KBM-7 (cell line): Measurements from ENCODE around the gene STAC2.
"Not testable (repeated sequence)": the region's sequence is repeated elsewhere in the genome, so short reads cannot be mapped to it uniquely, and the experiment has no call there.

Source experiments
- DNase-seq: peaks from one replicate; pipeline ENCODE4 v3.0.0-alpha.2; 2015
- in situ Hi-C: fragments of 300-500 bp; cut with MboI; formaldehyde crosslinking; loops from 2 replicates; pipeline ENCODE4 v1.14.3; 2020; ENCODE audit warnings: low sequenced_read_pairs, low pct_unique_long_range_greater_than_20kb, mixed read lengths

STAC2 gene, protein sequence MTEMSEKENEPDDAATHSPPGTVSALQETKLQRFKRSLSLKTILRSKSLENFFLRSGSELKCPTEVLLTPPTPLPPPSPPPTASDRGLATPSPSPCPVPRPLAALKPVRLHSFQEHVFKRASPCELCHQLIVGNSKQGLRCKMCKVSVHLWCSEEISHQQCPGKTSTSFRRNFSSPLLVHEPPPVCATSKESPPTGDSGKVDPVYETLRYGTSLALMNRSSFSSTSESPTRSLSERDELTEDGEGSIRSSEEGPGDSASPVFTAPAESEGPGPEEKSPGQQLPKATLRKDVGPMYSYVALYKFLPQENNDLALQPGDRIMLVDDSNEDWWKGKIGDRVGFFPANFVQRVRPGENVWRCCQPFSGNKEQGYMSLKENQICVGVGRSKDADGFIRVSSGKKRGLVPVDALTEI

DNA sequence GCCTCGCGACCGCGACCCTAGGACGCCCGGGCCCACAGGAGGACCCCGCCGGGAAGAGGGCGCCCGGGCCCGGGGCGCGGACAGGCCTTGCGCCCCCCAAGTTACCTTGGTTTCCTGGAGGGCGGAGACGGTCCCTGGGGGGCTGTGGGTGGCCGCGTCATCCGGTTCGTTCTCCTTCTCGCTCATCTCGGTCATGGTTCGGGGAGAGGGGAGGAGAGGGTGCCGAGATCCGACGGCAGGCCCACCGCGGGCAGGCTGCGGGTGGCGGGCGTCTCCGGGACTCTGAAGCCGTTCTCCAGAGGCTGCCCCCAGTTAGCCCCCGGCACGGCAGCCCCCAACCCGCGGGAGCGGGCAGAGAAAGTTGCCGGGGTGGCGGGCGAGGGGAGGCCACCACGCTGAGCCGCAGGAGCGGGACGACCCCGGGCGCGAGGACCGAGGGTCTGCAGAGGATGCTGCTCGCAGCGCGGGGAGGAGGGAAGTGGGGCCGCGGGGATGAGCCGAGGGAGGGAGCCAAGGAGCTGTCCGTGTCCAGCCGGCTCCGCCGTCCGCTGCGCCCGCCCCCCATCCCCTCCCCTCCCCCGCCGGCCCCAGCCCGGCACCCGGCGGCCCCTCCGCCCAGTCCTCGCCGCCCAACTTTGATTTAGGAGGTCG lies at the start of gene STAC2:
Gene STAC2 (minus strand): TSS at position 638 of the 651 bp plus-strand sequence. CDS start 443 bp downstream, at position 195.
- in situ Hi-C loops: no loop called here
- no peak for DNase-seq

DNA sequence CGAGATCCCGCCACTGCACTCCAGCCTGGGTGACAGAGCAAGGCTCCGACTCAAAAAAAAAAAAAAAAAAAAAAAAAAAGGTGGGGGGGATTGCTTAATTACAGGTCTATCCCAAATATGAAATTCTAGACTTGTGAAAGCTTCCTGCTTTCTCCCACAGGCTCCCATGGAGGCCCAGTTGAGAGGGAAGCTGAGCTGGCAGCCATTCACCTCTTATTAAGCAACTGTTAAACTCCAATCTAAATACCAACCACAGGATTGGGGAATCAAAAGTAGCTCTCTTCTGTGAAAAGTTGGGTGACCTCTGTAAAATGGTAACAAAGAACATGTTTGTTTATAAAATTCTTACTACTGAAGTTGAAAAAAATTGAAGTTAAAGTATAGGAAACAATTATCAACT lies 45.8 kb upstream of the STAC2 start:
- in situ Hi-C loops: no loop called here
- no peak for DNase-seq

DNA sequence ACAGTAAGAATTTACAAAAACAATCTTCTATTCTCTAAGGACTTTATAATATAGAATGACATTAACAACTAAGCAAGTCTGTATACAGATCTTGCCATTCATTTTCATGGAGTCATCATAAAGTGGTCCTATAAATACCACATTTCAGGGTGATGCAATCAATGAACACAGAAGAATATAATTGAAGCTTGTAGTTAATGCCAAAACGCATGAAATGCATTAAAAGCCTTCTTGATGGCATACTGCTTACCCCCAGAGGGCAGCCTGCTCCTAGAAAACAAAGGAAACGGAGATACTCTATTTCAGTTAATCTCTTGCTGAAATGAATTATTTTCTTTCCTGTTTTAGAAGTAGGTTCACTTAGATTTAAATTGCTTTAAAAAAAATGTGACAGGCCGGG lies 45.2 kb upstream of the STAC2 start:
- in situ Hi-C loops: no loop called here
- DNase-seq: peak; percentile 43

DNA sequence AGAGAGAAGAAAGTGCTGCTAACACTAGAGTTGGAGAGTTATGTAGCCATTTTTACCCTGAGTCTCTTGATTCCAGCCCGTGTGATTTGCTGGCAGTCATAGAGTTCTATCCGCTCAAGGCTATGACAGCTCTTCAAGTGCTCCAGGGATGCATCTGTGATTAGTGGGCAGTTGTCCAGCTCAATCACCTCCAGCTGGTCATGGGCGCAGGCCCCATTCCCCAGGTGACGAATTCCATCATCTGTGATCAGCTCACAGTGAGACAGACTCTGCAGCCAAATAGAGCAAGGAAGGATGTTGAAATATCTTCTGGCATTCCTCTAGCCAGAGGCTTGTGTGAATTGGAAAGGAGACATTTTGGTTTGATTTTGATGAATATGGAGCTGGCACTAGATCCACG lies 38.4 kb upstream of the STAC2 start:
- in situ Hi-C loops: no loop called here
- no peak for DNase-seq

DNA sequence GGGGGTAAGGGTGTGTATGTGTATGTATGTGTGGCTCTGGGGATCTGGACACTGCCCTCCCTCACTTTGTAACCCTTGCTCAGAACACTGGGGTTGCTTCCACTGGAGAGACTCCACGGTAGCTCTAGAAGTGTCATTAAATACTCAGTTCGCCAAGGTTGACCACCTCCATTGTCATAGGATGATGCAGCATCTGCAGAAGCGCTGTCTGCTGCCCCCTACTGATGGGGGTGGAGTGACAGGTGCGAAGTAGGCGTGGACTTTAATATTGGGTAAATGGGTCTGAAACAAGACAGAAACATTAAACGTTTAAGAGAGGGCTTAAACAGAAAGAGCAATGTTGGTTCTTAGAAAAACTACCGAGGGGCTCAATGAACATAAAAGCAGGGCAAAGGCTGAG lies 35.5 kb upstream of the STAC2 start:
- in situ Hi-C loops: no loop called here
- DNase-seq: peak; percentile 10

DNA sequence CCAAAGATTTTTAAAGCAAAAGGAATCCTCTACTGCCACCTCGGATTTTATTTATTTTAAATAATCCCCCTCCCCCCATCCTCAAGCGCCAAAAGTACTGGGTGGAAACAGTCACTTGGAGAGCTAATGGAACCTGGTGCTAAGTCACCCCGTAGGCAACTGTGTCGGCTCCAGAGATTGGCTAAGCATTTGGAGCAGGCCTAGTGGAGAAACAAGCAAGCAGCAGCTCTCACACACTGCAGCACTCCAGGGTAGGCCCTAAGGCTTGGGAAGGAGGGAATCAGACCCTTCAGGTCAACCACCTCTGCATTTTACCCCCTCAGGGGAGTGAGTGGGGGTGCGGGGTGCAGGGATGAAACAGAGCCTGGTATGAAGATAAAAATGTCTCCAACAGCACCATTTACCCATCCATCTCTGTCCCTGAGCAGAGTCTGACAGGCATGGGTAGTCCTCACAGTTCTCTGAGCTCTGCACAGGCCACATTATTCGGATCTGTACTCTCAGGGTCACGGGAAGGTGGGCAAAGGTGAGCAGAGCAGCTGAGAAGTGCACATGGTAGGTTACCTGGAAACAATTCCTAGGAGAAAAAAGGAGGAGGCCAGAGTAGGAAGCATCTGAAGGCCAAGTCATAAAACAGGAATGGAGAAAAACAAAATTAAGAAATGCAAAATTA lies 27.2 kb upstream of the STAC2 start:
- in situ Hi-C loops: no loop called here
- no peak for DNase-seq

DNA sequence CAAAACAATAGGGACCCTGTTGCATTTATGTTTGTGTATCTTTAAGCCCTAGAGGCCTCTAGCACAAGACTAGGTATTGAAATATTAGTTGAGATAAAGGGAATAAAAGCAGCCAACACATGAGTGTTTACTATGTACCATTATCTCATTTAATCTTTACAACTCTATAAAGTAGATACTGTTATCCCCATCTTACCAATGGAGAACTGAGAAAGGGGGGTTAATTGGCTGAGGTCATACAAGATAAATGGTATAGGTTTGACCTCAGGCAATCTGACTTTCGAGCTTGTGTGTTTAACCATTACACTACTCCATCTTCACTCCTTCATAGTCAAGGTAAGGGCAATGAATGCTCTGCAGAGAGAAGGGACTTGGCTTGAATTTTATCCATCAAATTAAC lies 26.3 kb upstream of the STAC2 start:
- in situ Hi-C loops: no loop called here
- DNase-seq: no peak

DNA sequence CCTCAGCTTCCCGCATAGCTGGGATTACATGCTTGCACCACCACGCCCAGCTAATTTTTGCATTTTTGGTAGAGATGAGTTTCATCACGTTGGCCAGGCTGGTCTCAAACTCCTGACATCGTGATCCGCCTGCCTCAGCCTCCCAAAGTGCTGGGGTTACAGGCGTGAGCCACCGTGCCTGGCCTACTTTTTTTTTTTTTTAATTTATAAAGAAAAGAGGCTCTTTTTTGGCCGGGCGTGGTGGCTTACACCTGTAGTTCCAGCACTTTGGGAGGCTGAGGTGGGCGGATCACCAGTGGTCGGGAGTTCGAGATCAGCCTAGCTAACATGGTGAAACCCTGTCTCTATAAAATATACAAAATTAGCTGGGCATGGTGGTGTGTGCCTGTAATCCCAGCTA lies 24.3 kb upstream of the STAC2 start:
- DNase-seq, in situ Hi-C loops: not testable (repeated sequence)

DNA sequence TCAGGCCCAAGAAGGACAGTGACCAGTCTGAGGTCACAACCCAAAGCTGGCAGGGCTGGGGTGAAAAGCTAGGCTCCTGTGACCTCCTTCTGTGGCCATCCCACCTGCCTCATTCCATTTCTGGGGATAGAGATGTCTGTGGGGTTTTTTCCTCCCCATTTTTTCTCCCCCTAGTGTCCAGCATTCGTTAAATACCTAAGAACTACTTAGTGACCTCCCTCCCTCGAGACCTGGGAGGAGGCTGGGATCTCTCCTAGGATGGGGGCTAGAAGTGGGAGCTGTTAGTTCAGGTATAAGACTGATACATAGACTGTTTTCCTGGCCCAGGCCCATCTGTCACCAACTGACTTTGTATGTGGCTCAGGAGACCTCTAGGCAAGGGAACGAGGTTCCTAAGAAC lies 20.5 kb upstream of the STAC2 start:
- in situ Hi-C loops: no loop called here
- DNase-seq: no peak

DNA sequence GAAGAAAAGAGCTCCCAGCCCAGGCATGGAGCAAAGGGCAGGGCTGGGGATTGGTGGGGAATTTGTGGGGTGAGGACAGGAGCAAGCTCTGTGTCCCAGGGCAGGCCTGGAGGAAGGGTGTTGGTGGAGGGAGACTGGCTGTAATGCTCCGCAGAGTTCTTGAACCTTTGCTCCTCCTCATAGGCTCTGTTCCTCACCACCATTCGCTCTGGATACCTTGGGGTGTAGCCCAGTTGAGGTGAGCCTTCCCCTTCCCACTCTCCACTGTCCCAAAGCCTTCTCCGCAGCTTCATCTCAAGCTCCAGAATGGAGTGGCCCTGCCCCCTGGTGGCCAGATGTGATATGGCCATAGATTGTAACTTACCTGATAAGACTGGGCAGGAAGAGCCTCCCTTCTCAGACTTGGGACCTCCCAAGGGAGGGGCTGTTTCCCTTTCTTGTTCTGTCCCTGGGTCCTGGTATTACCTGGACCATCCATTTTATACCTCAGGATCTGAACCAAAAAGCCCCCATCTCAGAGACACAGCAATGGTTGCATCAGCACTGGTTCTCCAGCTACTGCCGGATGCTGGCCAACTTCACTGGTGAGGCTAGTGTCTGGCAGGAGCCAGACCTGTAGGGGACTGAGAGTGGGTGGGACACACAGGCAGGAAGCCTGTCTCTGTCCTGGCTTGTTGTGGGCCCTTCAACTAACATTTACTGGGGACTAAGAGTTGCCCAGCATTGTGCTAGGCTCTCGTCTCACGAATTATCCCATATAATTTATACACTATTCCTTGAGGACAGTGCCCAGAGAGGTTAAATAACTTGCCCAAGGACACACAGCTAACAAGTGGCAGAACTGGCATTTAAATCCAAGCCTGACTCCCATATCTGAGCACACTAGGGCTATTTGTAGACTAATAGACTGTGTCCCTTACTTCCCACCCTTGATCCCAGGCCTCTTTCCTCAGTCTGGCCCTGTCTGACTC lies 19.1 kb upstream of the STAC2 start:
- peak; percentile 90 for DNase-seq
- in situ Hi-C loops: no loop called here

DNA sequence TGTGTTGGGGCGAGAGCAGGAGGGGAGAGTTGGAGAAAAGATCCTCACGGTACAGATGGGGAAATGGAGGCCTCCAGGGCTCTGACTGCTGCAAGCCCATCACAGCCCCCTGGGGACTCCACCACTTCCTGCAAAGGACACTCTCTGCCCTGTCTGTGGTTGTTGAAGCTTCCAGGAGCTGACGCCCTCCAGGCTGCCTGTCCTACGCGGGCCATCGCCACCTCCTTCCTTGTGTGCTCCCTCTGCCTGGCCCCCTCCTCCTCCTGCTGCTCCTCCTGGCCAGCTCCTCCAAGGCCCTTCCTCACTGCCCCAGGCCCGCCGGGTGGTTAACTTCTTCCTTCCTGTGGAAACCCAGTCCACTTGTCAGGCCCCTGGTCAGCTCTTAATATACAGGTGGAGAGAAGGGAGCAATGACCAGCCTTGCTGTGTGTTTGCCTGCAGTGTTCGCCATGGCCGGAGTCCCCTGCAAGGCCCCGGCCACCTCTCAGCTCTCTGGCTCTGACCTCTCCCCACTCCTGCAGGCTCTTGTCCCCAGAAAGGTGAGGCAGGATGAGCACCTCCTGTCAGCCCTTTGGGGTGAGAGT lies 18.4 kb upstream of the STAC2 start:
- in situ Hi-C loops: no loop called here
- DNase-seq: peak; percentile 66

DNA sequence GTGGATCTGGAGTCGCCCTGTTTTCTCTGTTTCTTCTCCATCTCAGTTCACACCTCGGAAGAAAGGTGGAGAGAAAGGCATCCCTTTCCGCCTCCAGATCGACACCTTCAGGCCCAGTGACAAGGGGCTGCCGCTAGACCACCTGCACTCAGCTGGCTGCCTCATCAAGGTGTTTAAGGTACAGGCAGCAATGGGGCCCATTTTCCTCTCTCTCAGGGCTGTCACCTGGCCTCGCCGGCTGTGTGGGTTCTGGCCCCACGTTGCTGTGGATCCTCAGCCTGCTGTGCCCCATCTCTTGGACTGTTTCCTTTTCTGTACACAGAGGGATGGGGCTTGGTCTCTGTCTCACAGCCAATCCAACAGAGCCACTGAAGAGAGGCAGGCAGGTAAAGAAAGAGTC lies 17.4 kb upstream of the STAC2 start:
- DNase-seq: no peak
- in situ Hi-C loops: no loop called here

DNA sequence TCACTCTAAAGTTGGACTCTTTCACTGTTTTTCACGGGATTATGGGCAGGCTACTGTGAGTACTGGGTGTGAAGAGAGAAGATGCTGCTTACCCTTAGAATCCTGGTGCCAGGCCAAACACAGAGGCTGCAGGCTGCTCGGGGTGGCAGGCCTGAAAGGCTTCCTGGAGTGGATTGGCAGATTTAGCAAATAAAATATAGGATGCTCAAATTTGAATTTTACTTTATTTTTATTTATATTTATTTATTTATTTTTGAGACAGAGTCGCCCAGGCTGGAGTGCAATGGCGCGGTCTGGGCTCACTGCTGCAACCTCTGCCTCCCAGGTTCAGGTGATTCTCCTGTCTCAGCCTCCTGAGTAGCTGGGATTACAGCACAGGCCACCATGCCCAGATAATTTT lies 14.9 kb upstream of the STAC2 start:
- DNase-seq: no peak
- in situ Hi-C loops: no loop called here

DNA sequence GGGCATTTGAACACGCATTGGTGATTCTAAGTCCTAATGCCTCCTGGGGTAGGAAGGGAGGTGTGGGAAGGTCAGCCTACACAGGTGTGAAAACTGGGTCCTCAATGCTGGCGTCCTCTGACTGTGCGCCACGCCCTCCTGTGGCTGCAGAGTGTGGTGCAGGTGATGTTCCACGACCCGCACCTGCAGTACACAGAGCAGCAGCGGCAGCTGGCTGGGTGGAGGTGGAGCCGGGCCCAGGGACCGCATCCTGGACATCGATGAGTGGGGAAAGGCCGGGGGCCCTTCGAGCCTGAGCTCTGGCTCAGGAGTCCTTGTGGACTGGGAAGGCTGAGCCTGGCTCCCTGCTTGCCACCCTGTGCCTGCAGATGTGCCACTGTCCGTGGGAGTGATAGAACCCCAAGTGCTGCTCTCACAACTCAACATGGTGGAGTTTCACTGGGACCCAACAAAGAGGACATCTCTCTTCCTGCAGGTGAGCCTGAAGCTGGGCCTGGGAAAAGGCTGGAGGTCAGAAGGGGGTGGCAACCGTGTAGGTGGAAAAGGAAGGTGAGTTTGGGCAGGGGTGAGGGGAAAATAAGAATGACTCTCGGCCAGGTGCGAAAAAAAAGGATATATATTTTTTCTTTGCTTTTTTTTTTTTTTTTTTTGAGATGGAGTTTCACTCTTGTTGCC lies 14.0 kb upstream of the STAC2 start:
- in situ Hi-C loops: no loop called here
- DNase-seq: peak; percentile 68

DNA sequence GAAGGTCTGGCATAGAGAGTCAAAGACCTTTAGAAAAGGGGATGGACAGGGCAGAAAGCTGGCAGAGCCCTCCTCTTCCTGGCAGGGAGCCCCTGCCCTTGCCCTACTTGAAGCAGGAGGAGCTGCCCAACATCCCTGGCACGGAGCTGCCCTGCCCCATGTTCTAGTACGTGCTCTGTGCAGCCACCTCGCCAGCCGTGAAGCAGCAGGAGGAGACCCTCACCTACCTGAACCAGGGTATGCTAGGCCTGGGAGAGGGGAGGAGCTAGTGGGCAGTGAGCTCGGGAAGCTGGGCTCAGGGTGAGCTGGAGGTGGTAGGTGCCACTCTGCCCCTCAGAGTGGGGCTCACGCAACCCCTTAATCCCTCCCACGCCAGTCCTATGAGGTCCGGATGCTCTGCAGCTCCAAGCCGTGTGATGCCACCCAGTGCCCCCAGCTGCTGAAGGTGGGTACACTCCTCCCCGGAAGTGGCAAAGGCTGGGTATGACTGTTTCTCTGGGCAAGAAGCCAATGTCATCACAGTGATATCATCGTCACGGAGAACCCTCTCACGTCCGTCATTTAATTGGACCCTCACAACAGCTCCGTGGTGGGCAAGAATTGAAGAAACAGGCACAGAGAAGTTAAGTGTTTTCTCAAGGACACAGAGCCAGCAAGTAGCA lies 12.7 kb upstream of the STAC2 start:
- in situ Hi-C loops: no loop called here
- no peak for DNase-seq

DNA sequence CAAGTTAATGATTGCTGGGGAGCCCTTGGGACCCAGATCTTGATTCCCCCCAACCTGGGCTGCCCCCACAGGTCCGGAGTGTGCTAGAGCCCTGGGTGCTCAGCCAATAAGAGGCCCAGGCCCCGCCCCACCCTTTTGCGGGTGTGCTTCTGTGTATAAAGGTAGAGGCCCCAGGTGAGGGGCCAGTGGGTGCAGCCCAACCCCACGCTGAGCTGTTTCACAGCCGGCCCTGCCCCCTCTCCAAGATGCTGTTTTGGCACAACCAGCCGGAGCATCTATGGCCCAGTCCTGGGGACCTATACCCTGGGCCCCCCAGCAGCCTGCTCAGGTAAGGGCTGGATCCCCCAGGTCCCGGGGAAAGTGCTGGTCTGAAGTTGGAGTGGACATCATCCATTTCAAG lies 11.8 kb upstream of the STAC2 start:
- in situ Hi-C loops: no loop called here
- DNase-seq: no peak

DNA sequence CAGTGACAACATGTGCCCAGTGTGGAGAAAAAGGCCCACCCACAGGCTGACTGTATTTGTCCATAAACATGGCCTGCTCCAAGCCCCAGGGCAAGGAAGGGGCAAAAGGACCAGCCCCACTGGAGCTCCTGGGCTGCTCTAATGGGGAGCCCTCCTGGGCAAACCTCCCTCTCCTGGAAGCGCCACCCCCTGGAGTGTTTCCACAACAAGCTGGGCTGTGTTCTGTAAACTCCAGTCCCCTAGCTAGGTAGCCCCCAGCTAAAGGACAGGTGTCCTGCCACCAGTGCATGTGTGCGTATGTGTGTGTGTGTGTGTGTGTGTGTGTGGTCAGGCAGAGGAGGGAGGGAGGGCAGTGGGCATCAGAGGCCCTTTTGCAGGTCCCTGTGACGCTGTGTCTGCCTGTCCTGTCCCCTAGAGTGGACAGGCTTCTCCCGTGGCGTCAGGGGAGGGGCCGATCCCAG lies 11.3 kb upstream of the STAC2 start:
- no peak for DNase-seq
- in situ Hi-C loops: no loop called here

DNA sequence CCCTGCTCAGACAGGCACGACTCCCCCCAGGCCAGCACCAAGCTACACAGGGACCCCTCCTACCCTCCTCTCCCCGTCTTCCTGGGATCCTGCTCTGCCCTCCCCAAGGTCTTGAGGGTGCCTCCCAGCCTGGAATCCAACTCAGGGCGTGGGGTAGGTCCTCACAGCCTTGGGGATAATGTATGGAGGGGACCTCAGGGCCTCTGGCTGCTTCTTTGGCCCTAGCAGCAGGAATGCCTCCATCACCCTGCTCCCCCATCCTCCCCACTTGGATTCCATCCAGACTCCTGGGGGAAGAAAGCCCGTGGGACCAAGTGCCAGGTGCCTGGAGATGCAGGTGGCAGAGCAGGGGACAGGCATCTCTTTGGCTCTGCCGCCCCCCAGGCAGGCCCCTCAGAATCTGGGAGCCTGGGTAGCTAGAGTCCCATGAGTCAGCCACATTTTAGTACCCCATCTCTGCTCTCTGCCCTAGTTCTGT lies 10.7 kb upstream of the STAC2 start:
- DNase-seq: no peak
- in situ Hi-C loops: no loop called here
